GM23338 (cell line): Measurements from ENCODE around the gene DIP2B.

Source experiments
- CTCF ChIP-seq, 2 experiments: fragments of 200-600 bp in 1 of 2; sonication (generic) in 1 of 2; conservative IDR thresholded peaks; 2 replicates each; pipeline versions ENCODE4 v1.5.1 to v1.6.1; 2016 to 2017; ENCODE audit warnings: antibody characterized with exemption in 2 of 2, low read depth in 2 of 2, mild to moderate bottlenecking in 2 of 2, moderate library complexity in 1 of 2
- EZH2 ChIP-seq: fragments of 200-600 bp; sonication (generic); IDR thresholded peaks from one replicate; pipeline ENCODE4 v1.8.0; 2017; ENCODE audit warnings: antibody characterized with exemption, mild to moderate bottlenecking, low read depth; ENCODE audit not compliant: unreplicated experiment
- EZH2phosphoT487 ChIP-seq: fragments of 200-600 bp; sonication (generic); IDR thresholded peaks from one replicate; pipeline ENCODE4 v1.8.1; 2018; ENCODE audit warnings: antibody characterized with exemption; ENCODE audit not compliant: unreplicated experiment

- TF ChIP-seq CTCF (conservative IDR thresholded peaks at IDR 0.05; ENCODE audit: low read depth in 2 of 2): no peak
- TF ChIP-seq EZH2: no peak
- TF ChIP-seq EZH2phosphoT487: no peak
These were observed 22.2 kb upstream of the DIP2B start for GRCh38 chr12:50482571-50482970.
